Kidney epithelial cell (primary cell): ENCODE measurements around the gene SLC13A2. TPM values are rescaled to one million over a fixed set of nuclear protein-coding genes. Genes with fewer than 3 reads are reported as not detected.

Experiments used
- DNase-seq: peaks from one replicate; pipeline ENCODE4 v3.0.0-alpha.2; 2010; ENCODE audit warnings: low read depth
- H3K27me3 ChIP-seq: 2 replicates; pipeline ENCODE4 v1.6.0; 2011; ENCODE audit warnings: low read length; ENCODE audit not compliant: control insufficient read depth, insufficient read depth
- H3K36me3 ChIP-seq: 2 replicates; pipeline ENCODE4 v1.5.1; 2011; ENCODE audit warnings: low read length; ENCODE audit not compliant: control insufficient read depth, insufficient read depth
- H3K4me3 ChIP-seq: 2 replicates; pipeline ENCODE4 v1.5.1; 2011; ENCODE audit warnings: low read depth, mild to moderate bottlenecking, control low read depth, low read length
- total RNA-seq: library from RNA; depleted of rRNA; stranded (reverse); fragments of >200 nt; gene quantifications from 2 replicates; pipeline ENCODE4 v1.2.3, GENCODE V29; 2015
- TF ChIP-seq, protein P1 (sequence below): IDR thresholded peaks from 2 replicates; pipeline ENCODE4 v1.5.1; 2011; ENCODE audit warnings: mild to moderate bottlenecking, moderate library complexity, low read length, control low read depth, inconsistent platforms; ENCODE audit not compliant: insufficient read depth, poor library complexity, severe bottlenecking

Gene SLC13A2
- total RNA-seq, 1 donor from 2014 or later: not detected

DNA sequence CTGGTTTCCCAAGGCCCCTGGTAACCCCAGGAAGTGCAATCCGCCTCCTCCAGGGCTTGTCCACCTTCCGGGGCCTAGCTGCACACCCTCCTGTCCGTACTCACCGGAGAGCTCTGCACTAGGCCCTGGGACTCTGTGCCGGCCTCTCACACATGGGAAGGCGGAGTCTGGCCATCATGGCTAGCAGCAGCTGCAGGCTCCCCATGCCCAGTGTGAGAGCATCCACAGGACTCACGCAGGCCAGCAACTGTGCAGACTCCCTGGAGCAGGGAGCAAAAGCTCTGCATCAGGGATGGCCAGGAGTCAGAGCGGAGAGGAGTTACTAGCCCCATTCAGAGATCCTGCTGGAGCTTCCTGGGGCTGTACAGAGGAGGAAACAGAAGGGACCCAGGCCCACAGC is 52.9 kb downstream of the SLC13A2 start:
- no peak for DNase-seq
- TF ChIP-seq, protein P1, sequence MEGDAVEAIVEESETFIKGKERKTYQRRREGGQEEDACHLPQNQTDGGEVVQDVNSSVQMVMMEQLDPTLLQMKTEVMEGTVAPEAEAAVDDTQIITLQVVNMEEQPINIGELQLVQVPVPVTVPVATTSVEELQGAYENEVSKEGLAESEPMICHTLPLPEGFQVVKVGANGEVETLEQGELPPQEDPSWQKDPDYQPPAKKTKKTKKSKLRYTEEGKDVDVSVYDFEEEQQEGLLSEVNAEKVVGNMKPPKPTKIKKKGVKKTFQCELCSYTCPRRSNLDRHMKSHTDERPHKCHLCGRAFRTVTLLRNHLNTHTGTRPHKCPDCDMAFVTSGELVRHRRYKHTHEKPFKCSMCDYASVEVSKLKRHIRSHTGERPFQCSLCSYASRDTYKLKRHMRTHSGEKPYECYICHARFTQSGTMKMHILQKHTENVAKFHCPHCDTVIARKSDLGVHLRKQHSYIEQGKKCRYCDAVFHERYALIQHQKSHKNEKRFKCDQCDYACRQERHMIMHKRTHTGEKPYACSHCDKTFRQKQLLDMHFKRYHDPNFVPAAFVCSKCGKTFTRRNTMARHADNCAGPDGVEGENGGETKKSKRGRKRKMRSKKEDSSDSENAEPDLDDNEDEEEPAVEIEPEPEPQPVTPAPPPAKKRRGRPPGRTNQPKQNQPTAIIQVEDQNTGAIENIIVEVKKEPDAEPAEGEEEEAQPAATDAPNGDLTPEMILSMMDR: no peak

GRCh38 chr17:28527181-28527681 is 53.8 kb downstream of the SLC13A2 start:
- TF ChIP-seq, protein P1: no peak
- no peak for DNase-seq
- Histone ChIP-seq H3K27me3 (peaks cover 8% of the 10 kb centered on the region), H3K4me3 (no peak overlapping the region), H3K36me3 (no peaks in the 10 kb centered on the region)

More for the DNA sequence above, 52.9 kb downstream of the SLC13A2 start:
- Histone ChIP-seq H3K4me3 (no peak overlapping the region), H3K27me3 (peaks cover 6% of the 10 kb centered on the region), H3K36me3 (no peaks in the 10 kb centered on the region)

DNA sequence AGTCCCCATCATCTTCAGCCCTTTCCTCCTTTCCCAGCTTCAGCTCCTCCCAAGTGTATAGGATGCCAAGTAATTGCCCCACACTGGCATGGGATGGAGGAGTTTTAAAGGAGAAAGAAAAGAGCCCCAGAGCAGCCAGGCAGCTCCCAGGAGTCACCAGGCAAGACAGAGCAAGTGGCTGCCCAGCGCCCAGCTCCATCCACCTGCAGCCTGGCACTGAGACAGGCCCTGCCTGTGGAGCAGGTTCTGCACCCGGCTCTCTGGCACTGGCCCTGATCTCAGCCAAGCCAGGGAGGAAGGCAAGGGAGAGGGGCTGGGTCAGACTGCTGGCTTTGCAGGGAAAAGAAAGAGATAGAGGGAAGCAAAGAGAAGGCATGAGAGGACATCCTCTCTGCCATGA is 54.4 kb downstream of the SLC13A2 start:
- no peaks in the 10 kb centered on the region for H3K36me3 ChIP-seq
- TF ChIP-seq, protein P1: no peak
- no peak for DNase-seq
- H3K4me3 ChIP-seq: no peak overlapping the region
- H3K27me3 ChIP-seq: peaks cover 8% of the 10 kb centered on the region

DNA sequence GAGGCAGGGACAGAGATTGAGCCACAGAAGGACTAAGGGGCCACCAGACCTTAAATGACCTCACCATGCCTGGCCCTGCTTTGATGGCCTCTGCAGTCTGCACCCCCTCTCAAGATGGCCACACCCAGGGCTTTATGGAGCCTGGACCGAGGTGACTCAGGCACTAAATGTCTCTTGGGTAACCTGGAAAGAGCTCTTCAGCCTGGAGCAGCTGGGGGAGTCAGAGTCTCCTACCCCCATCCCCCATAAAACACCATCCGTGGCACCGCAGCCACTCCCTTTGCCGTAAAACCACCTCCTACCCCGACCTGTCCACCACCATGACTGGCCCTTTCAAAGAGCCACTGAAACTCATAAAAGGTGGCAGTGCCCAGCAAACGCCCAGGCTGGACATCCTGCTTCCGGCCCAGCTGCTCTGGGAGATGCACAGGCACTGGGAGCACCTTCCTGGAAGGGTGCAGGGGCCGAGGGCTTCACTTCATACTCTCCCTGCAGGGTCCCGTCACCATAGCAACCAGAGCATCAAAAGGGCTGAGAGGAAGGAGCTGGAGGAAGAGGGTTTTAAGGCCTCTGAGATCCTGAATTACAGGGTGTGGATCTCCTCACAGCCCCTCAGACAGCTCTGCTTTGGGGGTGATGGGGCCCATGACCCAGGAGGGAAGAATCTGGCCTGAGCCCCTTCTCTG is 55.0 kb downstream of the SLC13A2 start:
- DNase-seq: no peak
- Histone ChIP-seq H3K36me3 (no peaks in the 10 kb centered on the region), H3K4me3 (no peak overlapping the region), H3K27me3 (peaks cover 8% of the 10 kb centered on the region)
- TF ChIP-seq, protein P1: no peak

DNA sequence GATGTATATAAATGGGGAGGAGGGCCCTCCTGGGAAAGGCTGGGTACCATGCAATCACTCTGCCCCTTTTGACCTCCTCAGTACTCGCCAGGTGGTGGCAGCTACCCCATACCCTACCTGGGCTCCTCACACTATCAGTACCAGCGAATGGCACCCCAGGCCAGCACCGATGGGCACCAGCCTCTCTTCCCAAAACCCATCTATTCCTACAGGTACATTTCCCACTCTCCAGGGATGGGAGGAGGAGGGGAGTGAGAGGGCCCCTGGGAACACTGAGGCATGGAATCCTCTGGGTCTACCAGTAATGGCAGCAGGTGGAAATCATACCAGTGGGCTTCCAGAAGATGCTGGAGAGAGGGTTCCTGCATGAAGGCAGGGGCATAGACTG is 55.6 kb downstream of the SLC13A2 start:
- Histone ChIP-seq H3K27me3 (peaks cover 8% of the 10 kb centered on the region), H3K4me3 (no peak overlapping the region), H3K36me3 (no peaks in the 10 kb centered on the region)
- TF ChIP-seq, protein P1: no peak
- DNase-seq: no peak

GRCh38 chr17:28530250-28530649 is 56.8 kb downstream of the SLC13A2 start:
- H3K36me3 ChIP-seq: no peaks in the 10 kb centered on the region
- no peak for DNase-seq
- TF ChIP-seq, protein P1: no peak

More at GRCh38 chr17:28530250-28530649, 56.8 kb downstream of the SLC13A2 start:
- Histone ChIP-seq H3K4me3 (no peak overlapping the region), H3K27me3 (peaks cover 13% of the 10 kb centered on the region)
